Measurements from ENCODE around the gene TCEA3.

GRCh38 chr1:23408797-23409290 lies 15.7 kb downstream of the TCEA3 start:
- no peak for TF ChIP-seq CTCF (IDR thresholded peaks at IDR 0.05)
- no peak for TF ChIP-seq POLR2A (IDR thresholded peaks at IDR 0.05)
